ENCODE results near the gene THOC1.

THOC1 gene

GRCh38 chr18:255171-255570 is 12.7 kb downstream of the THOC1 start:
- no peak for TF ChIP-seq CTCF (IDR thresholded peaks at IDR 0.05; ENCODE audit: low read depth, low read length)

GRCh38 chr18:253121-253520 is 14.7 kb downstream of the THOC1 start:
- TF ChIP-seq CTCF (IDR thresholded peaks at IDR 0.05; ENCODE audit: low read depth, low read length), result no peak
- DNase-seq (ENCODE audit: extremely low read depth, low read depth), result no peak

More at GRCh38 chr18:255171-255570, 12.7 kb downstream of the THOC1 start:
- no peak for DNase-seq (ENCODE audit: extremely low read depth, low read depth)

GRCh38 chr18:251572-251971 is 16.3 kb downstream of the THOC1 start:
- DNase-seq (ENCODE audit: extremely low read depth, low read depth), result no peak
- no peak for TF ChIP-seq CTCF (IDR thresholded peaks at IDR 0.05; ENCODE audit: low read depth, low read length)

GRCh38 chr18:250685-251084 is 17.2 kb downstream of the THOC1 start:
- no peak for DNase-seq (ENCODE audit: extremely low read depth, low read depth)
- no peak for TF ChIP-seq CTCF (IDR thresholded peaks at IDR 0.05; ENCODE audit: low read depth, low read length)

GRCh38 chr18:248053-248452 is 19.8 kb downstream of the THOC1 start:
- no peak for TF ChIP-seq CTCF (IDR thresholded peaks at IDR 0.05; ENCODE audit: low read depth, low read length)
- DNase-seq (ENCODE audit: extremely low read depth, low read depth), result no peak

GRCh38 chr18:245282-245847 is 22.5 kb downstream of the THOC1 start:
- TF ChIP-seq CTCF (IDR thresholded peaks at IDR 0.05; ENCODE audit: low read depth, low read length), result no peak

GRCh38 chr18:240175-240574 is 27.7 kb downstream of the THOC1 start:
- TF ChIP-seq CTCF (IDR thresholded peaks at IDR 0.05; ENCODE audit: low read depth, low read length), result no peak
- DNase-seq (ENCODE audit: extremely low read depth, low read depth), result no peak

More at GRCh38 chr18:245282-245847, 22.5 kb downstream of the THOC1 start:
- no peak for DNase-seq (ENCODE audit: extremely low read depth, low read depth)

Data from AG09319 (cell line).